ENCODE data around the gene RAB6A.
"Not testable (repeated sequence)": the region's sequence is repeated elsewhere in the genome, so short reads cannot be mapped to it uniquely, and the experiment has no call there.

Gene RAB6A

GRCh38 chr11:73761403-73761945 lies 600 bp upstream of the RAB6A start:
- no peak for DNase-seq

GRCh38 chr11:73760135-73760678 lies 667 bp downstream of the RAB6A start:
- peak; percentile 25 to 82 (median 81) for DNase-seq

- DNase-seq, result peak in 1 of 3 experiments; percentile 62
Measured at GRCh38 chr11:73759610-73760134, 1.2 kb downstream of the RAB6A start.

- no peak for DNase-seq
Measured at GRCh38 chr11:73758451-73758850, 2.4 kb downstream of the RAB6A start.

GRCh38 chr11:73757598-73757997 lies 3.3 kb downstream of the RAB6A start:
- DNase-seq, result no peak

GRCh38 chr11:73755670-73756069 lies 5.2 kb downstream of the RAB6A start:
- DNase-seq, result no peak

GRCh38 chr11:73753938-73754337 lies 6.9 kb downstream of the RAB6A start:
- DNase-seq, result no peak

GRCh38 chr11:73752903-73753302 lies 8.0 kb downstream of the RAB6A start:
- no peak for DNase-seq

GRCh38 chr11:73752216-73752867 lies 8.5 kb downstream of the RAB6A start:
- DNase-seq, result no peak

- DNase-seq, result not testable (repeated sequence)
Measured at GRCh38 chr11:73750862-73751261, 10.0 kb downstream of the RAB6A start.

GRCh38 chr11:73750228-73750627 lies 10.6 kb downstream of the RAB6A start:
- no peak for DNase-seq

GRCh38 chr11:73749118-73749517 lies 11.8 kb downstream of the RAB6A start:
- DNase-seq, result no peak

- DNase-seq, result no peak
Measured at GRCh38 chr11:73748300-73748699, 12.6 kb downstream of the RAB6A start.

- no peak for DNase-seq
Measured at GRCh38 chr11:73747762-73748161, 13.1 kb downstream of the RAB6A start.

- no peak for DNase-seq
Measured at GRCh38 chr11:73746701-73747100, 14.2 kb downstream of the RAB6A start.

- DNase-seq, result no peak
Measured at GRCh38 chr11:73743045-73743444, 17.8 kb downstream of the RAB6A start.

GRCh38 chr11:73735959-73736358 lies 24.9 kb downstream of the RAB6A start:
- not testable (repeated sequence) for DNase-seq

GRCh38 chr11:73734993-73735392 lies 25.9 kb downstream of the RAB6A start:
- no peak for DNase-seq

- not testable (repeated sequence) for DNase-seq
Measured at GRCh38 chr11:73734011-73734410, 26.9 kb downstream of the RAB6A start.

GRCh38 chr11:73732936-73733335 lies 27.9 kb downstream of the RAB6A start:
- not testable (repeated sequence) for DNase-seq

- peak in 2 of 3 experiments; percentile 13 to 42 for DNase-seq
Measured at GRCh38 chr11:73729594-73730206, 31.2 kb downstream of the RAB6A start.

GRCh38 chr11:73728000-73728399 lies 32.9 kb downstream of the RAB6A start:
- no peak for DNase-seq

GRCh38 chr11:73726825-73727224 lies 34.0 kb downstream of the RAB6A start:
- DNase-seq, result no peak

GRCh38 chr11:73717136-73717535 lies 43.7 kb downstream of the RAB6A start:
- DNase-seq, result no peak
